SK-N-SH treated with all-trans-retinoic acid at 6 μM for 48 hours (cell line): ENCODE results near the gene NPAS1.

Source experiments
- ATAC-seq: fragments of 200-7000 bp; cut with Tn5 transposase; 3 replicates; pipeline ENCODE4 v1.9.1; 2020; ENCODE audit warnings: mild to moderate bottlenecking, moderate library complexity
- ARNTL ChIP-seq: fragments of 450-650 bp; formaldehyde crosslinking; IDR thresholded peaks from 2 replicates; pipeline ENCODE4 v1.5.0; 2020; ENCODE audit warnings: low read depth, mild to moderate bottlenecking, moderate library complexity, borderline replicate concordance
- BACH2 ChIP-seq: fragments of 250-450 bp; sonication (Bioruptor Pico); IDR thresholded peaks from 2 replicates; pipeline ENCODE4 v1.9.0; 2021; ENCODE audit warnings: mild to moderate bottlenecking, borderline replicate concordance
- CSDC2 ChIP-seq: fragments of 250-450 bp; sonication (Bioruptor Pico); IDR thresholded peaks from 2 replicates; pipeline ENCODE4 v1.5.0; 2020; ENCODE audit warnings: mild to moderate bottlenecking, moderate library complexity
- CSRNP3 ChIP-seq: fragments of 250-450 bp; sonication (Bioruptor Pico); IDR thresholded peaks from 2 replicates; pipeline ENCODE4 v1.5.1; 2021; ENCODE audit warnings: mild to moderate bottlenecking, moderate library complexity
- ESRRG ChIP-seq: fragments of 250-450 bp; sonication (Bioruptor Pico); IDR thresholded peaks from 2 replicates; pipeline ENCODE4 v1.6.1; 2021; ENCODE audit warnings: mild to moderate bottlenecking
- GLIS3 ChIP-seq: fragments of 250-450 bp; sonication (Bioruptor Pico); IDR thresholded peaks from 2 replicates; pipeline ENCODE4 v1.5.0; 2020; ENCODE audit warnings: mild to moderate bottlenecking, moderate library complexity
- ISL1 ChIP-seq: fragments of 250-450 bp; sonication (Bioruptor Pico); IDR thresholded peaks from 2 replicates; pipeline ENCODE4 v2.1.2; 2022; ENCODE audit warnings: mild to moderate bottlenecking, moderate library complexity
- OSR1 ChIP-seq: fragments of 250-450 bp; sonication (Bioruptor Pico); IDR thresholded peaks from 2 replicates; pipeline ENCODE4 v1.8.0; 2022; ENCODE audit warnings: moderate library complexity, mild to moderate bottlenecking, inconsistent platforms
- PATZ1 ChIP-seq: fragments of 250-450 bp; sonication (Bioruptor Pico); IDR thresholded peaks from 2 replicates; pipeline ENCODE4 v1.8.0; 2020; ENCODE audit warnings: mild to moderate bottlenecking, moderate library complexity, borderline replicate concordance
- POU6F1 ChIP-seq: fragments of 250-450 bp; sonication (Bioruptor Pico); IDR thresholded peaks from 2 replicates; pipeline ENCODE4 v1.8.0; 2021; ENCODE audit warnings: low read depth, mild to moderate bottlenecking, moderate library complexity, borderline replicate concordance
- RARB ChIP-seq: fragments of 250-450 bp; sonication (Bioruptor Pico); IDR thresholded peaks from 2 replicates; pipeline ENCODE4 v1.8.0; 2021; ENCODE audit warnings: mild to moderate bottlenecking, moderate library complexity
- SNAI2 ChIP-seq: fragments of 250-450 bp; sonication (Bioruptor Pico); IDR thresholded peaks from 2 replicates; pipeline ENCODE4 v1.5.0; 2020; ENCODE audit warnings: mild to moderate bottlenecking, moderate library complexity
- TCF4 ChIP-seq: fragments of 250-450 bp; sonication (Bioruptor Pico); IDR thresholded peaks from 2 replicates; pipeline ENCODE4 v1.8.0; 2021; ENCODE audit warnings: mild to moderate bottlenecking, moderate library complexity, borderline replicate concordance
- TOX ChIP-seq: fragments of 250-450 bp; sonication (Bioruptor Pico); IDR thresholded peaks from 2 replicates; pipeline ENCODE4 v1.8.0; 2021; ENCODE audit warnings: mild to moderate bottlenecking, moderate library complexity, borderline replicate concordance
- TSHZ2 ChIP-seq: fragments of 250-450 bp; sonication (Bioruptor Pico); IDR thresholded peaks from 2 replicates; pipeline ENCODE4 v1.5.0; 2020; ENCODE audit warnings: mild to moderate bottlenecking, moderate library complexity
- ZC3H10 ChIP-seq: fragments of 250-450 bp; sonication (Bioruptor Pico); IDR thresholded peaks from 2 replicates; pipeline ENCODE4 v1.5.1; 2021; ENCODE audit warnings: mild to moderate bottlenecking, moderate library complexity
- ZFP3 ChIP-seq: fragments of 250-450 bp; sonication (Bioruptor Pico); IDR thresholded peaks from 2 replicates; pipeline ENCODE4 v1.5.0; 2020; ENCODE audit warnings: mild to moderate bottlenecking, moderate library complexity
- ZFP30 ChIP-seq: fragments of 450-650 bp; formaldehyde crosslinking; IDR thresholded peaks from 2 replicates; pipeline ENCODE4 v1.5.0; 2022; ENCODE audit warnings: mild to moderate bottlenecking, moderate library complexity
- ZNF565 ChIP-seq: fragments of 450-650 bp; formaldehyde crosslinking; conservative IDR thresholded peaks from 2 replicates; pipeline ENCODE4 v1.5.0; 2020; ENCODE audit warnings: low read depth, mild to moderate bottlenecking, moderate library complexity
- ZNF8 ChIP-seq: fragments of 450-650 bp; formaldehyde crosslinking; IDR thresholded peaks from 2 replicates; pipeline ENCODE4 v1.5.0; 2020; ENCODE audit warnings: mild to moderate bottlenecking, moderate library complexity

Gene NPAS1

GRCh38 chr19:47086280-47086679 lies 66.6 kb downstream of the NPAS1 start (continued):
- no peak for TF ChIP-seq POU6F1
- TF ChIP-seq RARB = no peak

- ATAC-seq = no peak
These were observed 70.2 kb downstream of the NPAS1 start for GRCh38 chr19:47089767-47090350.

GRCh38 chr19:47093254-47093653 lies 73.6 kb downstream of the NPAS1 start:
- ATAC-seq = no peak
- no peak for TF ChIP-seq ISL1 (CRISPR knock-in tag)
- TF ChIP-seq ARNTL (CRISPR knock-in tag) = no peak
- TF ChIP-seq ZFP30 (CRISPR knock-in tag) = no peak
- TF ChIP-seq CSDC2 (CRISPR knock-in tag) = no peak
- no peak for TF ChIP-seq TCF4 (CRISPR knock-in tag)
- TF ChIP-seq OSR1 (CRISPR knock-in tag) = no peak
- TF ChIP-seq BACH2 (CRISPR knock-in tag) = no peak
- no peak for TF ChIP-seq CSRNP3 (CRISPR knock-in tag)
- TF ChIP-seq PATZ1 (CRISPR knock-in tag) = no peak
- no peak for TF ChIP-seq ZFP3 (CRISPR knock-in tag)
- TF ChIP-seq SNAI2 (CRISPR knock-in tag) = no peak
- TF ChIP-seq ESRRG (CRISPR knock-in tag) = no peak
- TF ChIP-seq TOX = no peak

More at GRCh38 chr19:47089767-47090350, 70.2 kb downstream of the NPAS1 start:
- TF ChIP-seq ZC3H10 (CRISPR knock-in tag) (no peak), ARNTL (CRISPR knock-in tag) (no peak), TCF4 (CRISPR knock-in tag) (no peak), TOX (no peak), ZFP30 (CRISPR knock-in tag) (no peak), ZNF8 (CRISPR knock-in tag) (no peak), ISL1 (CRISPR knock-in tag) (no peak), PATZ1 (CRISPR knock-in tag) (no peak), TSHZ2 (CRISPR knock-in tag) (no peak), GLIS3 (CRISPR knock-in tag) (no peak), SNAI2 (CRISPR knock-in tag) (no peak), ZNF565 (CRISPR knock-in tag) (no peak)
